Measurements from ENCODE around the gene AGRN. TPM values are rescaled to one million over a fixed set of nuclear protein-coding genes. Genes with fewer than 3 reads are reported as not detected.

The AGRN gene
- total RNA-seq, 1 donor from 2014 or later, result 479 TPM

- TF ChIP-seq CTCF (IDR thresholded peaks at IDR 0.05; ENCODE audit: insufficient read depth, low read length, poor library complexity, severe bottlenecking), result no peak
- Histone ChIP-seq H3K4me3 (ENCODE audit: low read depth, low read length) (no peak overlapping the region), H3K27me3 (ENCODE audit: control insufficient read depth, insufficient read depth, low read length) (no peaks in the 10 kb centered on the region), H3K36me3 (ENCODE audit: control insufficient read depth, insufficient read depth, low read length) (no peaks in the 10 kb centered on the region)
- DNase-seq (ENCODE audit: low read depth), result no peak
Observed at GRCh38 chr1:1085911-1086841, 66.3 kb downstream of the AGRN start.

GRCh38 chr1:1086911-1087341 lies 67.0 kb downstream of the AGRN start:
- no peaks in the 10 kb centered on the region for H3K36me3 ChIP-seq (ENCODE audit: control insufficient read depth, insufficient read depth, low read length)
- no peak for TF ChIP-seq CTCF (IDR thresholded peaks at IDR 0.05; ENCODE audit: insufficient read depth, low read length, poor library complexity, severe bottlenecking)
- no peaks in the 10 kb centered on the region for H3K27me3 ChIP-seq (ENCODE audit: control insufficient read depth, insufficient read depth, low read length)
- DNase-seq (ENCODE audit: low read depth), result no peak
- H3K4me3 ChIP-seq (ENCODE audit: low read depth, low read length), result no peak overlapping the region

- Histone ChIP-seq H3K4me3 (ENCODE audit: low read depth, low read length) (no peak overlapping the region), H3K36me3 (ENCODE audit: control insufficient read depth, insufficient read depth, low read length) (no peaks in the 10 kb centered on the region), H3K27me3 (ENCODE audit: control insufficient read depth, insufficient read depth, low read length) (no peaks in the 10 kb centered on the region)
- no peak for DNase-seq (ENCODE audit: low read depth)
- TF ChIP-seq CTCF (IDR thresholded peaks at IDR 0.05; ENCODE audit: insufficient read depth, low read length, poor library complexity, severe bottlenecking), result no peak
Observed at GRCh38 chr1:1087351-1088028, 67.6 kb downstream of the AGRN start.

GRCh38 chr1:1088029-1088800 lies 68.3 kb downstream of the AGRN start:
- no peak for TF ChIP-seq CTCF (IDR thresholded peaks at IDR 0.05; ENCODE audit: insufficient read depth, low read length, poor library complexity, severe bottlenecking)
- Histone ChIP-seq H3K36me3 (ENCODE audit: control insufficient read depth, insufficient read depth, low read length) (no peaks in the 10 kb centered on the region), H3K27me3 (ENCODE audit: control insufficient read depth, insufficient read depth, low read length) (no peaks in the 10 kb centered on the region), H3K4me3 (ENCODE audit: low read depth, low read length) (no peak overlapping the region)
- no peak for DNase-seq (ENCODE audit: low read depth)

- DNase-seq (ENCODE audit: low read depth), result no peak
- no peak for TF ChIP-seq CTCF (IDR thresholded peaks at IDR 0.05; ENCODE audit: insufficient read depth, low read length, poor library complexity, severe bottlenecking)
- no peak overlapping the region for H3K4me3 ChIP-seq (ENCODE audit: low read depth, low read length)
- H3K27me3 ChIP-seq (ENCODE audit: control insufficient read depth, insufficient read depth, low read length), result no peaks in the 10 kb centered on the region
- H3K36me3 ChIP-seq (ENCODE audit: control insufficient read depth, insufficient read depth, low read length), result no peaks in the 10 kb centered on the region
Observed at GRCh38 chr1:1088801-1089680, 69.1 kb downstream of the AGRN start.

Measured in kidney epithelial cell (primary cell).